OCI-LY1 (cell line): ENCODE measurements around the gene ME3.

Experiments used
- CTCF ChIP-seq: fragments of 200-600 bp; sonication (generic), shearing (Covaris generic); IDR thresholded peaks from 2 replicates; pipeline ENCODE4 v1.5.1; 2017; ENCODE audit warnings: mild to moderate bottlenecking, antibody characterized with exemption, low read length, moderate library complexity, mixed read lengths
- EZH2 ChIP-seq: fragments of 200-600 bp; sonication (generic), shearing (Covaris generic); IDR thresholded peaks from 2 replicates; pipeline ENCODE4 v1.8.0; 2017; ENCODE audit warnings: borderline replicate concordance, mixed run types, mild to moderate bottlenecking, antibody characterized with exemption, low read length, moderate library complexity, mixed read lengths

- TF ChIP-seq CTCF (no peak), EZH2 (no peak)
Measured at GRCh38 chr11:86523738-86524619, 148.4 kb downstream of the ME3 start.
